GM12865 (cell line): Measurements from ENCODE around the gene RAB6D.
"Not testable (repeated sequence)": the region's sequence is repeated elsewhere in the genome, so short reads cannot be mapped to it uniquely, and the experiment has no call there.

ENCODE experiments used
- DNase-seq: peaks from one replicate; pipeline ENCODE4 v3.0.0; 2010; ENCODE audit warnings: low read depth
- H3K4me3 ChIP-seq: 2 replicates; pipeline ENCODE4 v1.5.1; 2011; ENCODE audit warnings: mild to moderate bottlenecking, low read depth, low read length, control low read depth
- CTCF ChIP-seq: IDR thresholded peaks from 2 replicates; pipeline ENCODE4 v1.5.1; 2011; ENCODE audit warnings: low read length, control low read depth, low read depth, inconsistent platforms; ENCODE audit not compliant: insufficient read depth; ENCODE audit errors: missing control alignments

Gene RAB6D

GRCh38 chr2:131400849-131401248 is 36.9 kb upstream of the RAB6D start:
- H3K4me3 ChIP-seq: no peak overlapping the region
- no peak for TF ChIP-seq CTCF
- DNase-seq: no peak

- not testable (repeated sequence) for H3K4me3 ChIP-seq, DNase-seq
Measured at GRCh38 chr2:131400441-131400840, 36.5 kb upstream of the RAB6D start.

- H3K4me3 ChIP-seq, DNase-seq: not testable (repeated sequence)
Measured at GRCh38 chr2:131396209-131396608, 32.2 kb upstream of the RAB6D start.

GRCh38 chr2:131395024-131395645 is 31.2 kb upstream of the RAB6D start:
- DNase-seq, H3K4me3 ChIP-seq: not testable (repeated sequence)

- TF ChIP-seq CTCF: no peak
- no peak overlapping the region for H3K4me3 ChIP-seq
- DNase-seq: no peak
Measured at GRCh38 chr2:131394147-131394931, 30.4 kb upstream of the RAB6D start.

- DNase-seq, H3K4me3 ChIP-seq: not testable (repeated sequence)
Measured at GRCh38 chr2:131391953-131392352, 28.0 kb upstream of the RAB6D start.

- not testable (repeated sequence) for DNase-seq, H3K4me3 ChIP-seq
Measured at GRCh38 chr2:131391471-131391870, 27.5 kb upstream of the RAB6D start.

GRCh38 chr2:131390495-131391130 is 26.6 kb upstream of the RAB6D start:
- H3K4me3 ChIP-seq, DNase-seq: not testable (repeated sequence)

GRCh38 chr2:131389657-131390056 is 25.7 kb upstream of the RAB6D start:
- no peak for TF ChIP-seq CTCF
- H3K4me3 ChIP-seq: no peak overlapping the region
- DNase-seq: no peak

GRCh38 chr2:131388834-131389233 is 24.9 kb upstream of the RAB6D start:
- not testable (repeated sequence) for H3K4me3 ChIP-seq, DNase-seq

- H3K4me3 ChIP-seq, DNase-seq: not testable (repeated sequence)
Measured at GRCh38 chr2:131373111-131373510, 9.1 kb upstream of the RAB6D start.
